Neural cell (in vitro differentiated cells): ENCODE data around the gene RANBP3. TPM values are rescaled to one million over a fixed set of nuclear protein-coding genes. Genes with fewer than 3 reads are reported as not detected.

ENCODE experiments used
- H2AFZ ChIP-seq: fragments of 200-600, 300-800 bp; sonication (generic), shearing (Covaris generic); 2 replicates; pipeline ENCODE4 v1.6.0; 2014; ENCODE audit warnings: low read depth, mild to moderate bottlenecking, antibody characterized with exemption, low read length, moderate library complexity
- H3F3A ChIP-seq: fragments of 200-600 bp; shearing (Covaris generic); 2 replicates; pipeline ENCODE4 v1.6.1; 2016; ENCODE audit warnings: mild to moderate bottlenecking, moderate library complexity, mixed read lengths, antibody characterized with exemption, low read length; ENCODE audit not compliant: insufficient read depth, poor library complexity, severe bottlenecking
- H3K27ac ChIP-seq: fragments of 200-600, 300-800 bp; sonication (generic), shearing (Covaris generic); 2 replicates; pipeline ENCODE4 v1.5.1; 2014; ENCODE audit warnings: mild to moderate bottlenecking, low read length, moderate library complexity
- H3K27me3 ChIP-seq: fragments of 300-800, 200-600 bp; sonication (generic), shearing (Covaris generic); 2 replicates; pipeline ENCODE4 v1.6.0; 2014; ENCODE audit warnings: mild to moderate bottlenecking, low read depth, low read length, moderate library complexity; ENCODE audit not compliant: insufficient read depth
- H3K36me3 ChIP-seq: fragments of 300-800, 200-600 bp; sonication (generic), shearing (Covaris generic); 2 replicates; pipeline ENCODE4 v1.5.1; 2014; ENCODE audit warnings: mild to moderate bottlenecking, antibody characterized with exemption, low read length, moderate library complexity; ENCODE audit not compliant: insufficient read depth
- H3K4me2 ChIP-seq: fragments of 300-800, 200-600 bp; sonication (generic), shearing (Covaris generic); 2 replicates; pipeline ENCODE4 v1.6.0; 2014; ENCODE audit warnings: mild to moderate bottlenecking, low read length
- H3K4me3 ChIP-seq: fragments of 300-800, 200-600 bp; sonication (generic), shearing (Covaris generic); 2 replicates; pipeline ENCODE4 v1.5.1; 2014; ENCODE audit warnings: mild to moderate bottlenecking, low read length, moderate library complexity
- H3K79me2 ChIP-seq: fragments of 200-600 bp; shearing (Covaris generic); replicated peaks from 2 replicates; pipeline ENCODE4 v1.6.0; 2014; ENCODE audit warnings: mild to moderate bottlenecking, low read length, moderate library complexity; ENCODE audit not compliant: insufficient read depth
- H3K9ac ChIP-seq: fragments of 300-800, 200-600 bp; sonication (generic), shearing (Covaris generic); 2 replicates; pipeline ENCODE4 v1.6.1; 2016; ENCODE audit warnings: mild to moderate bottlenecking, low read length, mixed read lengths
- H3K9me2 ChIP-seq: fragments of 200-600 bp; shearing (Covaris generic); 2 replicates; pipeline ENCODE4 v1.6.1; 2016; ENCODE audit warnings: mild to moderate bottlenecking, low read length, mixed read lengths; ENCODE audit not compliant: insufficient read depth
- H3K9me3 ChIP-seq: fragments of 200-600, 300-800 bp; sonication (generic), shearing (Covaris generic); 2 replicates; pipeline ENCODE4 v1.6.1; 2016; ENCODE audit warnings: mild to moderate bottlenecking, mixed run types, low read length, moderate library complexity, mixed read lengths
- H4K20me1 ChIP-seq: fragments of 200-600 bp; shearing (Covaris generic); 2 replicates; pipeline ENCODE4 v1.6.1; 2016; ENCODE audit warnings: mild to moderate bottlenecking, mixed run types; ENCODE audit not compliant: insufficient read depth
- EP300 ChIP-seq: fragments of 450-650 bp; conservative IDR thresholded peaks from 2 replicates; pipeline ENCODE4 v1.6.1; 2014; ENCODE audit warnings: antibody characterized with exemption, mild to moderate bottlenecking, moderate library complexity; ENCODE audit not compliant: poor library complexity, severe bottlenecking
- EZH2 ChIP-seq: fragments of 200-600, 300-800 bp; shearing (Covaris generic), sonication (generic); IDR thresholded peaks from 2 replicates; pipeline ENCODE4 v1.6.1; 2014; ENCODE audit warnings: antibody characterized with exemption, low read length, borderline replicate concordance, mild to moderate bottlenecking; ENCODE audit not compliant: insufficient read depth, poor library complexity, severe bottlenecking
- MXI1 ChIP-seq: fragments of 450-650 bp; conservative IDR thresholded peaks from 2 replicates; pipeline ENCODE4 v1.6.1; 2014; ENCODE audit warnings: antibody characterized with exemption, mild to moderate bottlenecking; ENCODE audit not compliant: poor library complexity, severe bottlenecking
- POLR2AphosphoS5 ChIP-seq: IDR thresholded peaks from 2 replicates; pipeline ENCODE4 v1.6.1; 2012
- RAD21 ChIP-seq: fragments of 450-650 bp; conservative IDR thresholded peaks from 2 replicates; pipeline ENCODE4 v1.6.1; 2014; ENCODE audit warnings: antibody characterized with exemption, mild to moderate bottlenecking, moderate library complexity
- SMC3 ChIP-seq: fragments of 450-650 bp; conservative IDR thresholded peaks from 2 replicates; pipeline ENCODE4 v1.6.1; 2014; ENCODE audit warnings: antibody characterized with exemption, mild to moderate bottlenecking, moderate library complexity; ENCODE audit not compliant: poor library complexity
- TAF1 ChIP-seq: IDR thresholded peaks from 2 replicates; pipeline ENCODE4 v1.6.1; 2012; ENCODE audit warnings: low read depth
- polyA plus RNA-seq: library from polyadenylated mRNA; depleted of rRNA; stranded (reverse); fragments of >200 nt; gene quantifications from 2 replicates; pipeline ENCODE4 v1.2.3, GENCODE V29; 2014
- TF ChIP-seq, protein P1 (sequence below): IDR thresholded peaks from 2 replicates; pipeline ENCODE4 v1.6.1; 2012; ENCODE audit warnings: borderline replicate concordance
- TF ChIP-seq, protein P2 (sequence below): fragments of 450-650 bp; IDR thresholded peaks from 2 replicates; pipeline ENCODE4 v1.5.1; 2014; ENCODE audit warnings: antibody characterized with exemption, mild to moderate bottlenecking, moderate library complexity; ENCODE audit not compliant: poor library complexity, severe bottlenecking

Gene RANBP3
- polyA plus RNA-seq, 1 donor from 2014 or later: 67.6 TPM

- no peak overlapping the region for H3K27ac ChIP-seq
- H2AFZ ChIP-seq: no peak overlapping the region
- H3K9ac ChIP-seq: no peak overlapping the region
- no peaks in the 10 kb centered on the region for H3K36me3 ChIP-seq
- H3K27me3 ChIP-seq: no peaks in the 10 kb centered on the region
- no peak overlapping the region for H3K4me2 ChIP-seq
- TF ChIP-seq RAD21: no peak
- TF ChIP-seq, protein P1, sequence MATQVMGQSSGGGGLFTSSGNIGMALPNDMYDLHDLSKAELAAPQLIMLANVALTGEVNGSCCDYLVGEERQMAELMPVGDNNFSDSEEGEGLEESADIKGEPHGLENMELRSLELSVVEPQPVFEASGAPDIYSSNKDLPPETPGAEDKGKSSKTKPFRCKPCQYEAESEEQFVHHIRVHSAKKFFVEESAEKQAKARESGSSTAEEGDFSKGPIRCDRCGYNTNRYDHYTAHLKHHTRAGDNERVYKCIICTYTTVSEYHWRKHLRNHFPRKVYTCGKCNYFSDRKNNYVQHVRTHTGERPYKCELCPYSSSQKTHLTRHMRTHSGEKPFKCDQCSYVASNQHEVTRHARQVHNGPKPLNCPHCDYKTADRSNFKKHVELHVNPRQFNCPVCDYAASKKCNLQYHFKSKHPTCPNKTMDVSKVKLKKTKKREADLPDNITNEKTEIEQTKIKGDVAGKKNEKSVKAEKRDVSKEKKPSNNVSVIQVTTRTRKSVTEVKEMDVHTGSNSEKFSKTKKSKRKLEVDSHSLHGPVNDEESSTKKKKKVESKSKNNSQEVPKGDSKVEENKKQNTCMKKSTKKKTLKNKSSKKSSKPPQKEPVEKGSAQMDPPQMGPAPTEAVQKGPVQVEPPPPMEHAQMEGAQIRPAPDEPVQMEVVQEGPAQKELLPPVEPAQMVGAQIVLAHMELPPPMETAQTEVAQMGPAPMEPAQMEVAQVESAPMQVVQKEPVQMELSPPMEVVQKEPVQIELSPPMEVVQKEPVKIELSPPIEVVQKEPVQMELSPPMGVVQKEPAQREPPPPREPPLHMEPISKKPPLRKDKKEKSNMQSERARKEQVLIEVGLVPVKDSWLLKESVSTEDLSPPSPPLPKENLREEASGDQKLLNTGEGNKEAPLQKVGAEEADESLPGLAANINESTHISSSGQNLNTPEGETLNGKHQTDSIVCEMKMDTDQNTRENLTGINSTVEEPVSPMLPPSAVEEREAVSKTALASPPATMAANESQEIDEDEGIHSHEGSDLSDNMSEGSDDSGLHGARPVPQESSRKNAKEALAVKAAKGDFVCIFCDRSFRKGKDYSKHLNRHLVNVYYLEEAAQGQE: no peak
- H3K9me2 ChIP-seq: no peaks in the 10 kb centered on the region
- no peaks in the 10 kb centered on the region for H3K79me2 ChIP-seq
- no peaks in the 10 kb centered on the region for H3K9me3 ChIP-seq
- H3K4me3 ChIP-seq: no peak overlapping the region
- H3F3A ChIP-seq: no peaks in the 10 kb centered on the region
- H4K20me1 ChIP-seq: no peaks in the 10 kb centered on the region
Observed at GRCh38 chr19:5990289-5990797, 12.4 kb upstream of the RANBP3 start.

GRCh38 chr19:5989388-5990074, 11.6 kb upstream of the RANBP3 start:
- H3K27ac ChIP-seq: no peak overlapping the region
- no peaks in the 10 kb centered on the region for H3K79me2 ChIP-seq
- no peak overlapping the region for H3K4me3 ChIP-seq
- H3F3A ChIP-seq: no peaks in the 10 kb centered on the region
- H3K9me2 ChIP-seq: no peaks in the 10 kb centered on the region
- H2AFZ ChIP-seq: no peak overlapping the region
- H3K9me3 ChIP-seq: no peaks in the 10 kb centered on the region
- no peaks in the 10 kb centered on the region for H4K20me1 ChIP-seq
- no peaks in the 10 kb centered on the region for H3K36me3 ChIP-seq
- H3K27me3 ChIP-seq: no peaks in the 10 kb centered on the region
- H3K9ac ChIP-seq: no peak overlapping the region
- no peak overlapping the region for H3K4me2 ChIP-seq
- TF ChIP-seq TAF1 (no peak), EZH2 (no peak), SMC3 (no peak), EP300 (no peak), POLR2AphosphoS5 (no peak), MXI1 (no peak), RAD21 (no peak)
- TF ChIP-seq, protein P2, sequence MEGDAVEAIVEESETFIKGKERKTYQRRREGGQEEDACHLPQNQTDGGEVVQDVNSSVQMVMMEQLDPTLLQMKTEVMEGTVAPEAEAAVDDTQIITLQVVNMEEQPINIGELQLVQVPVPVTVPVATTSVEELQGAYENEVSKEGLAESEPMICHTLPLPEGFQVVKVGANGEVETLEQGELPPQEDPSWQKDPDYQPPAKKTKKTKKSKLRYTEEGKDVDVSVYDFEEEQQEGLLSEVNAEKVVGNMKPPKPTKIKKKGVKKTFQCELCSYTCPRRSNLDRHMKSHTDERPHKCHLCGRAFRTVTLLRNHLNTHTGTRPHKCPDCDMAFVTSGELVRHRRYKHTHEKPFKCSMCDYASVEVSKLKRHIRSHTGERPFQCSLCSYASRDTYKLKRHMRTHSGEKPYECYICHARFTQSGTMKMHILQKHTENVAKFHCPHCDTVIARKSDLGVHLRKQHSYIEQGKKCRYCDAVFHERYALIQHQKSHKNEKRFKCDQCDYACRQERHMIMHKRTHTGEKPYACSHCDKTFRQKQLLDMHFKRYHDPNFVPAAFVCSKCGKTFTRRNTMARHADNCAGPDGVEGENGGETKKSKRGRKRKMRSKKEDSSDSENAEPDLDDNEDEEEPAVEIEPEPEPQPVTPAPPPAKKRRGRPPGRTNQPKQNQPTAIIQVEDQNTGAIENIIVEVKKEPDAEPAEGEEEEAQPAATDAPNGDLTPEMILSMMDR: no peak
- TF ChIP-seq, protein P1: no peak
